SK-N-SH (cell line): Measurements from ENCODE around the gene SLC7A1. TPM values are rescaled to one million over a fixed set of nuclear protein-coding genes. Genes with fewer than 3 reads are reported as not detected.

Experiments
- CTCF ChIA-PET: fragments of 300-600, 350-600 bp; formaldehyde crosslinking; extraction: SDS; loops from one replicate; lab custom pipeline; 2021; lab: Yijun Ruan, JAX
- POLR2A ChIA-PET: fragments of 350-600 bp; sonication (Branson Sonifier 250); formaldehyde crosslinking; extraction: SDS; loops from one replicate; lab custom pipeline; 2020; ENCODE audit warnings: antibody characterized with exemption, inconsistent platforms; lab: Yijun Ruan, JAX
- DNase-seq: peaks from one replicate; pipeline ENCODE4 v3.0.0; 2012
- H2AFZ ChIP-seq: fragments of 200-600 bp; sonication (generic); 2 replicates; pipeline ENCODE4 v1.8.1; 2016; ENCODE audit warnings: antibody characterized with exemption, mild to moderate bottlenecking, low read depth
- H3F3A ChIP-seq: fragments of 200-600 bp; sonication (generic); replicated peaks from 2 replicates; pipeline ENCODE3; 2016; ENCODE audit warnings: antibody characterized with exemption, mild to moderate bottlenecking; ENCODE audit not compliant: insufficient read depth
- H3K27ac ChIP-seq, 2 experiments: fragments of 200-500 bp in 1 of 2; fragments of 200-600 bp in 1 of 2; sonication (Bioruptor generic) in 1 of 2; sonication (generic), shearing (Covaris generic) in 1 of 2; 2 replicates each; pipeline versions ENCODE4 v1.5.1 to v1.6.1; 2014 to 2016; ENCODE audit warnings: low read depth in 2 of 2, inconsistent platforms in 1 of 2, low read length in 1 of 2, mild to moderate bottlenecking in 1 of 2, mixed read lengths in 1 of 2
- H3K27me3 ChIP-seq: fragments of 200-600 bp; sonication (generic), shearing (Covaris generic); 2 replicates; pipeline ENCODE4 v1.6.1; 2016; ENCODE audit warnings: mixed run types; ENCODE audit not compliant: insufficient read depth
- H3K36me3 ChIP-seq, 2 experiments: fragments of 200-500 bp in 1 of 2; fragments of 200-600 bp in 1 of 2; sonication (Bioruptor generic) in 1 of 2; sonication (generic) in 1 of 2; replicated peaks in 1 of 2; 2 replicates each; pipeline versions ENCODE3 to v1.5.1; 2014 to 2016; ENCODE audit warnings: low read length in 1 of 2, mild to moderate bottlenecking in 1 of 2; ENCODE audit not compliant: insufficient read depth in 2 of 2, control insufficient read depth in 1 of 2
- H3K4me1 ChIP-seq, 2 experiments: fragments of 200-500 bp in 1 of 2; fragments of 200-600 bp in 1 of 2; sonication (Bioruptor generic) in 1 of 2; sonication (generic), shearing (Covaris generic) in 1 of 2; 2 replicates each; pipeline versions ENCODE4 v1.5.1 to v1.6.1; 2014 to 2016; ENCODE audit warnings: low read depth in 1 of 2, low read length in 1 of 2, mixed run types in 1 of 2; ENCODE audit not compliant: insufficient read depth in 2 of 2, control insufficient read depth in 1 of 2
- H3K4me2 ChIP-seq: fragments of 200-600 bp; sonication (generic), shearing (Covaris generic); 2 replicates; pipeline ENCODE4 v1.6.1; 2017; ENCODE audit warnings: mixed run types
- H3K4me3 ChIP-seq, 2 experiments: fragments of 200-500 bp in 1 of 2; fragments of 200-600 bp in 1 of 2; sonication (Bioruptor generic) in 1 of 2; sonication (generic), shearing (Covaris generic) in 1 of 2; 2 replicates each; pipeline versions ENCODE4 v1.5.1 to v1.8.1; 2014 to 2016; ENCODE audit warnings: low read depth in 2 of 2, inconsistent platforms in 1 of 2, low read length in 1 of 2, mild to moderate bottlenecking in 1 of 2, mixed read lengths in 1 of 2, moderate library complexity in 1 of 2
- H3K79me2 ChIP-seq: fragments of 200-600 bp; sonication (generic); 2 replicates; pipeline ENCODE4 v1.8.1; 2017; ENCODE audit warnings: mild to moderate bottlenecking; ENCODE audit not compliant: insufficient read depth
- H3K9ac ChIP-seq: fragments of 200-600 bp; sonication (generic); 2 replicates; pipeline ENCODE4 v1.6.1; 2017; ENCODE audit warnings: mixed run types
- H3K9me2 ChIP-seq: fragments of 200-600 bp; sonication (generic); 2 replicates; pipeline ENCODE4 v1.6.1; 2017; ENCODE audit warnings: mixed run types
- H3K9me3 ChIP-seq: fragments of 200-600 bp; sonication (generic); 2 replicates; pipeline ENCODE4 v1.6.1; 2017; ENCODE audit warnings: mixed run types, mild to moderate bottlenecking, moderate library complexity
- H4K20me1 ChIP-seq: fragments of 200-600 bp; sonication (generic); 2 replicates; pipeline ENCODE4 v1.6.1; 2017; ENCODE audit warnings: mild to moderate bottlenecking, mixed run types; ENCODE audit not compliant: insufficient read depth
- CHD2 ChIP-seq: fragments of 150-350 bp; IDR thresholded peaks from 2 replicates; pipeline ENCODE4 v1.6.1; 2018; ENCODE audit warnings: low read length; ENCODE audit not compliant: partially characterized antibody
- ELF1 ChIP-seq: IDR thresholded peaks from 2 replicates; pipeline ENCODE4 v1.4.0; 2012
- FOSL2 ChIP-seq: IDR thresholded peaks from 2 replicates; pipeline ENCODE4 v1.4.0; 2012; ENCODE audit warnings: low read depth, mild to moderate bottlenecking, moderate library complexity, borderline replicate concordance
- FOXJ3 ChIP-seq: sonication (generic); formaldehyde crosslinking; IDR thresholded peaks from 2 replicates; pipeline ENCODE4 v1.5.1; 2020; ENCODE audit warnings: mild to moderate bottlenecking, missing genetic modification reagents
- GATA2 ChIP-seq: sonication (generic); formaldehyde crosslinking; IDR thresholded peaks from 2 replicates; pipeline ENCODE4 v1.5.0; 2020; ENCODE audit warnings: mild to moderate bottlenecking, missing genetic modification reagents
- IRF3 ChIP-seq: fragments of 150-350 bp; IDR thresholded peaks from 2 replicates; pipeline ENCODE4 v1.6.1; 2016; ENCODE audit warnings: mild to moderate bottlenecking, low read depth, low read length
- JUND ChIP-seq: IDR thresholded peaks from 2 replicates; pipeline ENCODE4 v1.4.0; 2012
- MEF2A ChIP-seq: IDR thresholded peaks from 2 replicates; pipeline ENCODE4 v1.4.0; 2012; ENCODE audit warnings: low read depth, borderline replicate concordance
- MXI1 ChIP-seq: IDR thresholded peaks from 2 replicates; pipeline ENCODE4 v1.6.1; 2012; ENCODE audit warnings: mild to moderate bottlenecking, low read depth, low read length, improper control_type of control experiment
- NFIC ChIP-seq: IDR thresholded peaks from 2 replicates; pipeline ENCODE4 v1.4.0; 2012; ENCODE audit warnings: borderline replicate concordance
- POLR2AphosphoS5 ChIP-seq: IDR thresholded peaks from 2 replicates; pipeline ENCODE4 v1.6.1; 2012; ENCODE audit warnings: low read depth, low read length
- RFX5 ChIP-seq: IDR thresholded peaks from 2 replicates; pipeline ENCODE4 v1.6.1; 2012; ENCODE audit warnings: mild to moderate bottlenecking, improper control_type of control experiment, low read length
- SMC3 ChIP-seq: IDR thresholded peaks from 2 replicates; pipeline ENCODE4 v1.6.1; 2012; ENCODE audit warnings: low read depth, low read length, improper control_type of control experiment
- TCF12 ChIP-seq: IDR thresholded peaks from 2 replicates; pipeline ENCODE4 v1.4.0; 2012
- WGBS: methylation state at CpG from one replicate; pipeline ENCODE4 v1.1.6; 2017; ENCODE audit warnings: low lambda C conversion rate; 5-methylcytosine and 5-hydroxymethylcytosine counted together
- polyA plus RNA-seq, 3 experiments: library from polyadenylated mRNA; depleted of rRNA; stranded (reverse); fragments of >200 nt; gene quantifications; 2 replicates each; pipeline ENCODE4 v1.2.3, GENCODE V29; 2012
- TF ChIP-seq, protein P1 (sequence below): fragments of 200-600 bp; sonication (generic); IDR thresholded peaks from 2 replicates; pipeline ENCODE4 v1.6.1; 2017; ENCODE audit warnings: antibody characterized with exemption, mild to moderate bottlenecking, moderate library complexity
- TF ChIP-seq, protein P2 (sequence below): IDR thresholded peaks from 2 replicates; pipeline ENCODE4 v1.4.0; 2012; ENCODE audit warnings: low read depth, borderline replicate concordance
- TF ChIP-seq, protein P3 (sequence below): IDR thresholded peaks from 2 replicates; pipeline ENCODE4 v1.4.0; 2012; ENCODE audit warnings: low read depth

The SLC7A1 gene
- polyA plus RNA-seq, 1 of the 3 experiments (the other 2 are of a cell fraction): 14.0 TPM

DNA sequence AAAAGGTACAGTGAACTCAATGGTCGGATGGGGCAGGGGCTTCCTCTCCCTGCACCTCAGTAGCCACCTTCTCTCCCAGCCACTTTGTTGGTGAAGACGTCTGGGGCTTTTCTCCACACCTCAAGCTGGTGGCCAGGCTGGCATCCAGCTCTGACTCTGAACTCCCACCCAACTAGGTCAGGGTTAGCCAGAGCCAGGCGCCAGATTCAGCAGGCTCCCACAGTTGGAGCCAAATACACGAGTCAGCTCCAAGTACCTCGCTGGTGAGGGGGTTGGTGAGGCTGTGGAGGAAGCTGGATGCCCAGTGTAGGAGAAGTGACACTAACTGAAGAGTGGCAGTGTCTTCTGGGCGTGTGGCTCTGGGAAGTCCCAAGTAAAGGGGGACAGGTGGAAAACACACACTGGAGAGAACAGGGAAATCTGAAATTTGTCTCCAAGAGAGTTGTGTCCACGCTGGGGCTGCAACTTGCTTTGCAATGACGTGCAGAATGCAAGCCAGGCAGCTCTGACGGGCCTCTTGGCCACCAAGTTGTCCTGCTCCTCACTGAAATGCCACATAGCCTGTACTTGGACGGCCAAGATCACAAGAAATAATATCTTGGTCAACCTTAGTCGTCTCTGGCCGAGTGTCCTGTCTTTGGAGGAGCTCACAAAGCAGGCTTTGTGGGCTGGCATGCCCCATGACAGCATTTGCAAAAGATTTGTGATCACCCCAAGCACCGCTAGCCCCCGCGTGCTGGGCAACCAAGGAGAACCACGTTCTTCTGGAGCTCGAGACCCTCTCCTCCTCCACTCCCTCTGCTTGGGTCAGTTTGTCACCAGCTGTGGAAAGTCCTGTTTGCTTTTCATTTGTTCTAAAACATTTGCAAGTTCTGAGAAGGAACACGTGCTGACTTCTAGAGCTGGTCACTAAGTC, 18.1 kb downstream of the SLC7A1 start:
- WGBS: 83% methylated on average over 18 of the region's 18 CpGs
- H4K20me1 ChIP-seq: peaks cover 89% of the 10 kb centered on the region
- no peaks in the 10 kb centered on the region for H3K36me3 ChIP-seq
- peaks cover 8% of the 10 kb centered on the region for H3F3A ChIP-seq
- no peak overlapping the region for H3K4me3 ChIP-seq
- H2AFZ ChIP-seq: no peak overlapping the region
- no peaks in the 10 kb centered on the region for H3K9me2 ChIP-seq
- TF ChIP-seq POLR2AphosphoS5 (no peak), NFIC (peak; percentile 43; the same call in 1 of the 2 replicates), JUND (no peak), IRF3 (no peak), TCF12 (peak; percentile 8; the same call in 1 of the 2 replicates), SMC3 (no peak), GATA2 (no peak), ELF1 (no peak)
- H3K4me1 ChIP-seq: peaks cover 14 to 15% of the 10 kb centered on the region in 2 experiments
- peaks cover 100% of the 10 kb centered on the region for H3K79me2 ChIP-seq
- peak overlapping the region in 1 of 2 experiments; percentile 14; a peak in 1 of 4 replicates for H3K27ac ChIP-seq
- H3K9ac ChIP-seq: no peak overlapping the region
- ChIA-PET CTCF (interaction anchor here (0.9 to 1.1 kb wide), 2 partner anchors 9 to 555 kb away, joined by 3 to 4 read pairs; no protein-coding TSS in a partner anchor), POLR2A (interaction anchor here (1.0 kb wide), 1 partner anchor 10 kb away, joined by 3 read pairs; no protein-coding TSS in a partner anchor)
- H3K9me3 ChIP-seq: no peaks in the 10 kb centered on the region
- no peak for DNase-seq
- H3K27me3 ChIP-seq: no peaks in the 10 kb centered on the region
- peak overlapping the region; percentile 1; the same call in 1 of the 2 replicates for H3K4me2 ChIP-seq

DNA sequence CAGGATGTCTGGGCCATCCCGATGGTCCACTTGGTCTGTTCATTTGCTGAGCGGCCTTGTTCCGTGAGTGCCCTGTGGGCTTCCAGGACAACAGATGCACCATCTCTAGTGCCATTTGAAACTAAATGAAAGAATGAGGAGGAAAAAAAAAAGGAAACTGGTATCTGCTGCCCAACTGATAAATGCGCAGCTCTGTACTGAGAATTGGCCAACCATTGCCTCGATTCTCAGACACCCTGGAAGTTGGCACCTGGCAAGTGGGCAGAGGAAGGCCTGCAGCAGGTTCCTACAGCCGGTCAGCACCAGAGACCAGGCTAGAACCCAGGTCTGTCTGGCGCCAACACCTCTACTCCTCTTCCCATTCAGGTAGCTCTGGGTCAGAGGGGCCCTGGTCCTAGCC, 18.9 kb downstream of the SLC7A1 start:
- Histone ChIP-seq H4K20me1 (peaks cover 88% of the 10 kb centered on the region), H3F3A (peaks cover 8% of the 10 kb centered on the region), H3K9ac (no peak overlapping the region), H3K27ac (peak overlapping the region in 1 of 2 experiments; percentile 14; a peak in 1 of 4 replicates), H3K36me3 (no peaks in the 10 kb centered on the region), H3K4me1 (peaks cover 6 to 14% of the 10 kb centered on the region in 2 experiments; a peak in 3 of 4 replicates), H3K9me2 (no peaks in the 10 kb centered on the region), H3K4me2 (no peak overlapping the region), H3K79me2 (peaks cover 100% of the 10 kb centered on the region), H3K4me3 (no peak overlapping the region), H2AFZ (no peak overlapping the region), H3K27me3 (no peaks in the 10 kb centered on the region), H3K9me3 (no peaks in the 10 kb centered on the region)
- TF ChIP-seq, protein P1, sequence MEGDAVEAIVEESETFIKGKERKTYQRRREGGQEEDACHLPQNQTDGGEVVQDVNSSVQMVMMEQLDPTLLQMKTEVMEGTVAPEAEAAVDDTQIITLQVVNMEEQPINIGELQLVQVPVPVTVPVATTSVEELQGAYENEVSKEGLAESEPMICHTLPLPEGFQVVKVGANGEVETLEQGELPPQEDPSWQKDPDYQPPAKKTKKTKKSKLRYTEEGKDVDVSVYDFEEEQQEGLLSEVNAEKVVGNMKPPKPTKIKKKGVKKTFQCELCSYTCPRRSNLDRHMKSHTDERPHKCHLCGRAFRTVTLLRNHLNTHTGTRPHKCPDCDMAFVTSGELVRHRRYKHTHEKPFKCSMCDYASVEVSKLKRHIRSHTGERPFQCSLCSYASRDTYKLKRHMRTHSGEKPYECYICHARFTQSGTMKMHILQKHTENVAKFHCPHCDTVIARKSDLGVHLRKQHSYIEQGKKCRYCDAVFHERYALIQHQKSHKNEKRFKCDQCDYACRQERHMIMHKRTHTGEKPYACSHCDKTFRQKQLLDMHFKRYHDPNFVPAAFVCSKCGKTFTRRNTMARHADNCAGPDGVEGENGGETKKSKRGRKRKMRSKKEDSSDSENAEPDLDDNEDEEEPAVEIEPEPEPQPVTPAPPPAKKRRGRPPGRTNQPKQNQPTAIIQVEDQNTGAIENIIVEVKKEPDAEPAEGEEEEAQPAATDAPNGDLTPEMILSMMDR: no peak
- TF ChIP-seq MXI1 (no peak), FOXJ3 (CRISPR knock-in tag) (no peak), NFIC (no peak), RFX5 (no peak), MEF2A (no peak), JUND (no peak), FOSL2 (no peak), POLR2AphosphoS5 (no peak), ELF1 (no peak), SMC3 (no peak), CHD2 (no peak), TCF12 (no peak)
- TF ChIP-seq, protein P2, sequence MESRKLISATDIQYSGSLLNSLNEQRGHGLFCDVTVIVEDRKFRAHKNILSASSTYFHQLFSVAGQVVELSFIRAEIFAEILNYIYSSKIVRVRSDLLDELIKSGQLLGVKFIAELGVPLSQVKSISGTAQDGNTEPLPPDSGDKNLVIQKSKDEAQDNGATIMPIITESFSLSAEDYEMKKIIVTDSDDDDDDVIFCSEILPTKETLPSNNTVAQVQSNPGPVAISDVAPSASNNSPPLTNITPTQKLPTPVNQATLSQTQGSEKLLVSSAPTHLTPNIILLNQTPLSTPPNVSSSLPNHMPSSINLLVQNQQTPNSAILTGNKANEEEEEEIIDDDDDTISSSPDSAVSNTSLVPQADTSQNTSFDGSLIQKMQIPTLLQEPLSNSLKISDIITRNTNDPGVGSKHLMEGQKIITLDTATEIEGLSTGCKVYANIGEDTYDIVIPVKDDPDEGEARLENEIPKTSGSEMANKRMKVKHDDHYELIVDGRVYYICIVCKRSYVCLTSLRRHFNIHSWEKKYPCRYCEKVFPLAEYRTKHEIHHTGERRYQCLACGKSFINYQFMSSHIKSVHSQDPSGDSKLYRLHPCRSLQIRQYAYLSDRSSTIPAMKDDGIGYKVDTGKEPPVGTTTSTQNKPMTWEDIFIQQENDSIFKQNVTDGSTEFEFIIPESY: no peak
- TF ChIP-seq, protein P3, sequence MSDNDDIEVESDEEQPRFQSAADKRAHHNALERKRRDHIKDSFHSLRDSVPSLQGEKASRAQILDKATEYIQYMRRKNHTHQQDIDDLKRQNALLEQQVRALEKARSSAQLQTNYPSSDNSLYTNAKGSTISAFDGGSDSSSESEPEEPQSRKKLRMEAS: no peak
- WGBS: 96% methylated on average over 6 of the region's 7 CpGs
- DNase-seq: no peak
- ChIA-PET POLR2A (no interaction called here), CTCF (interaction anchor here (1.2 to 1.4 kb wide), 2 partner anchors 68 to 539 kb away, joined by 4 to 5 read pairs; no protein-coding TSS in a partner anchor)
